Transverse colon (tissue), 4 donors: ENCODE measurements around the gene CCDC148. TPM values are rescaled to one million over a fixed set of nuclear protein-coding genes. Genes with fewer than 3 reads are reported as not detected.

ENCODE experiments used
- DNase-seq: peaks from one replicate; pipeline ENCODE4 v3.0.0-alpha.2; 2019
- H3K27ac ChIP-seq, 4 donors: fragments of 200-600 bp; sonication (generic); 2 replicates each; pipeline ENCODE4 v1.5.1; 2016 to 2018; ENCODE audit warnings: inconsistent platforms in 4 of 4
- H3K27me3 ChIP-seq: fragments of 200-600 bp; sonication (generic); 2 replicates; pipeline ENCODE4 v1.5.1; 2017; ENCODE audit warnings: inconsistent platforms
- H3K36me3 ChIP-seq, 4 donors: fragments of 200-600 bp; sonication (generic); 2 replicates each; pipeline ENCODE4 v1.5.1; 2017 to 2019; ENCODE audit warnings: inconsistent platforms in 4 of 4
- H3K4me1 ChIP-seq, 4 donors: fragments of 200-600 bp; sonication (generic); 2 replicates each; pipeline ENCODE4 v1.5.1; 2017 to 2020; ENCODE audit warnings: inconsistent platforms in 4 of 4
- H3K4me3 ChIP-seq, 4 donors: fragments of 200-600 bp; sonication (generic); 1 replicate in 1 of 4; 2 replicates in 3 of 4; pipeline versions ENCODE4 v1.5.1 to v1.6.1; 2017 to 2019; ENCODE audit warnings: inconsistent platforms in 4 of 4
- H3K9me3 ChIP-seq, 2 donors: fragments of 200-600 bp; sonication (generic); 2 replicates each; pipeline ENCODE4 v1.5.1; 2017 to 2019; ENCODE audit warnings: inconsistent platforms in 2 of 2
- CTCF ChIP-seq, 5 experiments: fragments of 200-600 bp in 3 of 5; fragments of 450-650 bp in 2 of 5; sonication (generic) in 3 of 5; IDR thresholded peaks; 1 replicate in 2 of 5; 2 replicates in 3 of 5; pipeline ENCODE4 v1.5.1; 2016 to 2017; ENCODE audit warnings: antibody characterized with exemption in 5 of 5, inconsistent platforms in 3 of 5, mild to moderate bottlenecking in 2 of 5, moderate library complexity in 1 of 5
- EP300 ChIP-seq: sonication (generic); formaldehyde crosslinking; IDR thresholded peaks from one replicate; pipeline ENCODE4 v1.6.1; 2017; ENCODE audit warnings: antibody characterized with exemption, low read depth
- POLR2A ChIP-seq: fragments of 450-650 bp; IDR thresholded peaks from one replicate; pipeline ENCODE4 v1.6.1; 2016; ENCODE audit warnings: antibody characterized with exemption, mild to moderate bottlenecking, moderate library complexity
- POLR2AphosphoS5 ChIP-seq, 3 donors: sonication (generic); formaldehyde crosslinking; IDR thresholded peaks; one replicate each; pipeline ENCODE4 v1.6.1; 2016; ENCODE audit warnings: antibody characterized with exemption in 3 of 3
- WGBS, 2 donors: methylation state at CpG; one replicate each; pipeline ENCODE4 v1.1.5; 2018; ENCODE audit warnings: low coverage in 1 of 2; 5-methylcytosine and 5-hydroxymethylcytosine counted together
- in situ Hi-C, 4 donors: fragments of 200-750 bp; cut with MboI; loops; one replicate each; pipeline versions ENCODE4 v1.15.0 to v1.15.1; 2017; ENCODE audit warnings: low sequenced_read_pairs in 3 of 4, low pct_ligation_motif_present in 1 of 4, low pct_unique_long_range_greater_than_20kb in 1 of 4
- intact Hi-C: fragments of 100-400 bp; cut with DNase I; formaldehyde crosslinking; loops from one replicate; pipeline ENCODE4 v1.15.1; 2023; ENCODE audit warnings: low total_unique reads
- total RNA-seq, 4 donors: library from RNA; depleted of rRNA; stranded (reverse); fragments of >200 nt; gene quantifications; one replicate each; pipeline ENCODE4 v1.1.0, GENCODE V29; 2016

The CCDC148 gene
- total RNA-seq, 4 donors from 2014 or later = 0.48 TPM; not detected in 3

GRCh38 chr2:158202161-158202815, 254.3 kb downstream of the CCDC148 start:
- 46 to 63% methylated on average over 6 of the region's 6 CpGs for WGBS, 2 donors
- Histone ChIP-seq H3K27me3 (no peaks in the 10 kb centered on the region), H3K27ac (no peak overlapping the region), H3K36me3 (no peaks in the 10 kb centered on the region), H3K4me1 (peaks cover 0 to 10% (median 0%) of the 10 kb centered on the region in 4 donors), H3K9me3 (no peaks in the 10 kb centered on the region), H3K4me3 (no peak overlapping the region)
- DNase-seq = no peak
- in situ Hi-C loops (no loop called here), intact Hi-C loops (no loop called here)
- TF ChIP-seq POLR2AphosphoS5 (IDR thresholded peaks at IDR 0.05) (no peak), EP300 (no peak), CTCF (IDR thresholded peaks at IDR 0.05) (no peak), POLR2A (no peak)

- intact Hi-C loops = no loop called here
- Histone ChIP-seq H3K4me1 (peaks cover 0 to 10% (median 0%) of the 10 kb centered on the region in 4 donors), H3K4me3 (no peak overlapping the region), H3K36me3 (no peaks in the 10 kb centered on the region), H3K27ac (no peak overlapping the region), H3K27me3 (no peaks in the 10 kb centered on the region), H3K9me3 (no peaks in the 10 kb centered on the region)
- no peak for DNase-seq
- in situ Hi-C loops = no loop called here
- WGBS, 2 donors = 86 to 94% methylated on average over 2 of the region's 2 CpGs
- TF ChIP-seq POLR2A = no peak
- TF ChIP-seq EP300 = no peak
- no peak for TF ChIP-seq CTCF (IDR thresholded peaks at IDR 0.05)
- TF ChIP-seq POLR2AphosphoS5 (IDR thresholded peaks at IDR 0.05) = no peak
Observed at GRCh38 chr2:158199928-158200650, 256.5 kb downstream of the CCDC148 start.

- no peaks in the 10 kb centered on the region for H3K27me3 ChIP-seq
- H3K9me3 ChIP-seq = no peaks in the 10 kb centered on the region
- 60 to 68% methylated on average over 1 of the region's 1 CpG for WGBS, 2 donors
- intact Hi-C loops = no loop called here
- no peak overlapping the region for H3K4me3 ChIP-seq
- TF ChIP-seq POLR2A (no peak), EP300 (no peak), POLR2AphosphoS5 (IDR thresholded peaks at IDR 0.05) (no peak), CTCF (IDR thresholded peaks at IDR 0.05) (no peak)
- in situ Hi-C loops = no loop called here
- peaks cover 0 to 10% (median 0%) of the 10 kb centered on the region in 4 donors for H3K4me1 ChIP-seq
- no peak overlapping the region for H3K27ac ChIP-seq
- H3K36me3 ChIP-seq = no peaks in the 10 kb centered on the region
- DNase-seq = no peak
Observed at GRCh38 chr2:158197940-158198339, 258.6 kb downstream of the CCDC148 start.

- H3K4me3 ChIP-seq = no peak overlapping the region
- TF ChIP-seq EP300 (no peak), CTCF (IDR thresholded peaks at IDR 0.05) (no peak), POLR2AphosphoS5 (IDR thresholded peaks at IDR 0.05) (no peak), POLR2A (no peak)
- H3K9me3 ChIP-seq = no peaks in the 10 kb centered on the region
- peaks cover 0 to 32% (median 6%) of the 10 kb centered on the region in 4 donors for H3K4me1 ChIP-seq
- no peak overlapping the region for H3K27ac ChIP-seq
- H3K36me3 ChIP-seq = no peaks in the 10 kb centered on the region
- intact Hi-C loops (no loop called here), in situ Hi-C loops (no loop called here)
- H3K27me3 ChIP-seq = no peaks in the 10 kb centered on the region
- WGBS, 2 donors = 94 to 98% methylated on average over 2 of the region's 2 CpGs
- DNase-seq = no peak
Observed at GRCh38 chr2:158194229-158194628, 262.3 kb downstream of the CCDC148 start.
